DND-41 (cell line): ENCODE data around the gene CTRB1.
"Not testable (repeated sequence)": the region's sequence is repeated elsewhere in the genome, so short reads cannot be mapped to it uniquely, and the experiment has no call there.

Experiments
- ATAC-seq: fragments of 200-7000 bp; cut with Tn5 transposase; 3 replicates; pipeline ENCODE4 v1.9.1; 2021; ENCODE audit warnings: low read depth; ENCODE audit not compliant: insufficient read depth
- DNase-seq: peaks from one replicate; pipeline ENCODE4 v3.0.0-alpha.2; 2020
- H2AFZ ChIP-seq: 2 replicates; pipeline ENCODE4 v1.6.0; 2012; ENCODE audit warnings: low read depth, low read length
- H3K27ac ChIP-seq: 2 replicates; pipeline ENCODE4 v1.5.1; 2012; ENCODE audit warnings: low read length, inconsistent platforms
- H3K27me3 ChIP-seq: fragments of 200-600 bp; sonication (generic); 2 replicates; pipeline ENCODE4 v1.6.0; 2012; ENCODE audit warnings: low read length, mild to moderate bottlenecking, inconsistent platforms; ENCODE audit not compliant: insufficient read depth, poor library complexity
- H3K36me3 ChIP-seq: 2 replicates; pipeline ENCODE4 v1.5.1; 2012; ENCODE audit warnings: low read length, inconsistent platforms; ENCODE audit not compliant: insufficient read depth
- H3K4me1 ChIP-seq: 2 replicates; pipeline ENCODE4 v1.5.1; 2012; ENCODE audit warnings: mild to moderate bottlenecking, low read length; ENCODE audit not compliant: insufficient read depth
- H3K4me2 ChIP-seq: 2 replicates; pipeline ENCODE4 v1.6.0; 2012; ENCODE audit warnings: mild to moderate bottlenecking, moderate library complexity, low read length, inconsistent platforms; ENCODE audit not compliant: insufficient read depth
- H3K4me3 ChIP-seq, 2 experiments: fragments of 200-600 bp in 1 of 2; shearing (Covaris generic) in 1 of 2; 2 replicates each; pipeline ENCODE4 v1.5.1; 2012 to 2016; ENCODE audit warnings: inconsistent platforms in 2 of 2, low read length in 2 of 2, mild to moderate bottlenecking in 2 of 2, low read depth in 1 of 2, moderate library complexity in 1 of 2
- H3K79me2 ChIP-seq: 2 replicates; pipeline ENCODE4 v1.6.0; 2012; ENCODE audit warnings: low read length, inconsistent platforms; ENCODE audit not compliant: insufficient read depth
- H3K9ac ChIP-seq: 2 replicates; pipeline ENCODE4 v1.6.0; 2012; ENCODE audit warnings: low read depth, mild to moderate bottlenecking, inconsistent platforms, low read length, moderate library complexity
- H3K9me3 ChIP-seq: 2 replicates; pipeline ENCODE4 v1.5.1; 2012; ENCODE audit warnings: low read length, moderate library complexity, mild to moderate bottlenecking, inconsistent platforms; ENCODE audit not compliant: insufficient read depth, severe bottlenecking
- H4K20me1 ChIP-seq: 2 replicates; pipeline ENCODE4 v1.6.0; 2012; ENCODE audit warnings: low read length; ENCODE audit not compliant: insufficient read depth
- EZH2 ChIP-seq: IDR thresholded peaks from 3 replicates; pipeline ENCODE4 v1.6.1; 2012; ENCODE audit warnings: borderline replicate concordance, low read depth, mild to moderate bottlenecking, moderate library complexity, low read length, inconsistent platforms; ENCODE audit not compliant: severe bottlenecking
- TF ChIP-seq, protein P1 (sequence below): IDR thresholded peaks from 2 replicates; pipeline ENCODE4 v1.5.1; 2012; ENCODE audit warnings: borderline replicate concordance, low read length, moderate library complexity, mild to moderate bottlenecking; ENCODE audit not compliant: poor library complexity, severe bottlenecking; ENCODE audit errors: extremely low read depth

CTRB1 gene

DNA sequence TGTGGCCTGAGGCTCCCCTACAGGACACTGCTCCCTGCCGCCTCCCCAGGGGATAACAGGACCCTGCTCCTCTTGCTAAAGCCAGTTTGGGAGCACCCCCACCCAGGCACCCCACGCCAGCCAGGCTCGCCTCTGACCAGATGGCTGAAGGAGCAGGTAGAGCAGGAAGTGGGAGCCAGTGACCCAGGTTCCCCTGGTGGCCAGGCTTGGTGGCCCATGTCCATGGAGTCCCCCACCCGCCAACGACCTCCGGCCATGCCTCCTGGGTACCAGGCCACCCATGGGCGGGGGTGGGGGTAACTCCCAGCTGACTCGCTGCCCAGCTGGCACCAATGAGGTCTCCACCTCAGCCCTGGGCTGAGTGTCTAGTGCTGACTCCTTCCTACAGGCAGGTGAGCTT is 22.6 kb downstream of the CTRB1 start:
- Histone ChIP-seq H3K9ac (no peak overlapping the region), H3K79me2 (no peaks in the 10 kb centered on the region), H2AFZ (no peak overlapping the region), H3K4me1 (no peaks in the 10 kb centered on the region), H3K4me2 (no peak overlapping the region), H3K27me3 (no peaks in the 10 kb centered on the region), H3K36me3 (no peaks in the 10 kb centered on the region), H4K20me1 (peaks cover 10% of the 10 kb centered on the region), H3K9me3 (no peaks in the 10 kb centered on the region), H3K27ac (no peak overlapping the region), H3K4me3 (no peak overlapping the region)
- ATAC-seq (no peak), DNase-seq (no peak)
- TF ChIP-seq EZH2 = no peak
- TF ChIP-seq, protein P1, sequence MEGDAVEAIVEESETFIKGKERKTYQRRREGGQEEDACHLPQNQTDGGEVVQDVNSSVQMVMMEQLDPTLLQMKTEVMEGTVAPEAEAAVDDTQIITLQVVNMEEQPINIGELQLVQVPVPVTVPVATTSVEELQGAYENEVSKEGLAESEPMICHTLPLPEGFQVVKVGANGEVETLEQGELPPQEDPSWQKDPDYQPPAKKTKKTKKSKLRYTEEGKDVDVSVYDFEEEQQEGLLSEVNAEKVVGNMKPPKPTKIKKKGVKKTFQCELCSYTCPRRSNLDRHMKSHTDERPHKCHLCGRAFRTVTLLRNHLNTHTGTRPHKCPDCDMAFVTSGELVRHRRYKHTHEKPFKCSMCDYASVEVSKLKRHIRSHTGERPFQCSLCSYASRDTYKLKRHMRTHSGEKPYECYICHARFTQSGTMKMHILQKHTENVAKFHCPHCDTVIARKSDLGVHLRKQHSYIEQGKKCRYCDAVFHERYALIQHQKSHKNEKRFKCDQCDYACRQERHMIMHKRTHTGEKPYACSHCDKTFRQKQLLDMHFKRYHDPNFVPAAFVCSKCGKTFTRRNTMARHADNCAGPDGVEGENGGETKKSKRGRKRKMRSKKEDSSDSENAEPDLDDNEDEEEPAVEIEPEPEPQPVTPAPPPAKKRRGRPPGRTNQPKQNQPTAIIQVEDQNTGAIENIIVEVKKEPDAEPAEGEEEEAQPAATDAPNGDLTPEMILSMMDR = no peak

DNA sequence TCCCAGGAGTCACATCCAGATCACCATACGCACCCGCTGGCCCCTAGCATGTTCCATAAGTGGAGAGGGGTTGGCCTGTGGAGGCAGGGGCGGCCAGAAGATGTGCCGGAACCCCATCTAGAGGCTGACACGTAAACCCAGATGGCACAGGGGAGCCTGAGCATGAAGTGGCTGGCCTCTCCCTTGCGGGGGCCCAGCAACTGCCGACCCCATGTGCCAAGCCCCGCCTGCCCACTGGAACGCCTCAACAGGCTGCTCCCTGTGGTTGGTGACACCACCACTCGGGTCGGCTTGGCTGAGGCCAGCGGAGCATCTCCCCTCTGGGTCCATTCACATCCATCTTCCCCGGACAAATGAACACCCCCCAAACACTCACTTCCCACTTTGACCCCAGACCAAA is 23.2 kb downstream of the CTRB1 start:
- H4K20me1 ChIP-seq = peaks cover 10% of the 10 kb centered on the region
- no peak overlapping the region for H3K9ac ChIP-seq
- TF ChIP-seq EZH2 = no peak
- TF ChIP-seq, protein P1 = no peak
- no peak for ATAC-seq
- no peaks in the 10 kb centered on the region for H3K27me3 ChIP-seq
- no peaks in the 10 kb centered on the region for H3K79me2 ChIP-seq
- no peaks in the 10 kb centered on the region for H3K36me3 ChIP-seq
- no peak overlapping the region for H3K4me2 ChIP-seq
- no peak for DNase-seq
- H3K27ac ChIP-seq = no peak overlapping the region
- no peak overlapping the region for H3K4me3 ChIP-seq
- no peak overlapping the region for H2AFZ ChIP-seq
- H3K4me1 ChIP-seq = no peaks in the 10 kb centered on the region
- H3K9me3 ChIP-seq = no peaks in the 10 kb centered on the region

DNA sequence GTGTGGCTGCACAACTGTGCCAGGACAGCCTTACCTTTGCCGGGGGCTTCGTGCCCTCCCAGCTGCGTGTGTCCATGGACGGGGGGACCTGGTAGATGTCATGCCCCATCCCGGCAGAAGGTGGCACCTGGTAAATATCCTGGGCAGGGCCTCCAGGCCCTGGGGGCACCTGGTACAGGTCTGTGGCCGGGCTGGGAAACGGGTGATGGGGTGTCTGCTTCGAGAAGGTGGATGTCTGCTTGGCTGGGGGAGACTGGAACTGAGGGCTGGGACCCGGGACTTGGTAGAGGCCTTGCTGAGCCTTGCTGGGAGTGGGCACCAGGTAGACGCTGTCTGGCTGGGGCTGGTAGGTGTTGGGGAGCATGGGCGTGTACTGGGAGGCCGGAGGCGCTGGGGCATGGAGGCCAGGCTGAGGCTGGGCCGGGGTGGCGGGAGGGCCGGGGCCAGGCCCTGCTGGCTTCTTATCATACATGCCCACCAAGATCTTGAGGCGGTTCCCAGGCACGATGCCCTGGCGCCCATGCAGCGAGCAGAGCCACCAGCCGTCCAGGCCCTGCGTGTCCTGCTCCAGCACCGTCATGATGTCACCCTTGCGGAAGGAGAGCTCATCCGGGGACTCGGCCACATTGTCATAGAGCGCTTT is 23.8 kb downstream of the CTRB1 start:
- not testable (repeated sequence) for H3K79me2 ChIP-seq, H3K4me1 ChIP-seq, H3K4me3 ChIP-seq, H3K27me3 ChIP-seq, H3K27ac ChIP-seq, H3K4me2 ChIP-seq, H2AFZ ChIP-seq, H3K9me3 ChIP-seq, H3K36me3 ChIP-seq, ATAC-seq, DNase-seq, H4K20me1 ChIP-seq, H3K9ac ChIP-seq

DNA sequence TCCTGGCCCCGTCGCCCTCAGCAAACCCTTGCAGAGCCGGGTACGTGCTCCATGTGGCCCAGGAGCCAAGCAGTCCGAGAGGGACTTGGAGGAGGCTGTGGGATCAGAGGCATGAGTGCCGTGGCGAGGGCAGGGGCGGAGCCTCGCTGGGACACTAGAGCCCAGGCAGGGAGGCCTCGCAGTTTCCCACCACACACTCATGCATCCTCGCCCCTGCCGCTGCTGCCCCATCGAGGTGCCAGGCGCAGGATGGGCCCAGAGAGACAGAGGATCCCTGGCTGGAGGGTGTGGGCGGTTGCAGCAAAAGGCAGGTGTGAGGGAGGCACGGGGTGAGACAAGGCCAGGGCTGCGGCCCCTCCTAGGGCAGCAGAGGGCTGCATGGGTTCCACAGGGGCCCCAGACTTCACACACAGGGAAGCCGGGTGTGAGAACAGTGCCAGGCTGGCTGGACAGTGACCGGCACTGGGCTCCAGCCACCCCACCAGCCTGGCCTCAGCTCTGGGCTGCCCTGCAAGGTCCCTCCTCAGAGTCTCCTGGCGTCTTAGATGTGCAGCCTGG is 25.0 kb downstream of the CTRB1 start:
- no peak for DNase-seq
- no peaks in the 10 kb centered on the region for H3K4me1 ChIP-seq
- H3K27ac ChIP-seq = no peak overlapping the region
- H2AFZ ChIP-seq = no peak overlapping the region
- TF ChIP-seq, protein P1 = no peak
- TF ChIP-seq EZH2 = no peak
- peaks cover 6% of the 10 kb centered on the region for H4K20me1 ChIP-seq
- H3K4me2 ChIP-seq = no peak overlapping the region
- no peaks in the 10 kb centered on the region for H3K79me2 ChIP-seq
- no peak overlapping the region for H3K9ac ChIP-seq
- no peak for ATAC-seq
- H3K4me3 ChIP-seq = no peak overlapping the region
- no peaks in the 10 kb centered on the region for H3K9me3 ChIP-seq
- H3K36me3 ChIP-seq = no peaks in the 10 kb centered on the region
- H3K27me3 ChIP-seq = no peaks in the 10 kb centered on the region
